H1 (cell line): Measurements from ENCODE around the gene FAM149A. TPM values are rescaled to one million over a fixed set of nuclear protein-coding genes. Genes with fewer than 3 reads are reported as not detected.

Source experiments
- CTCF ChIA-PET: fragments of 300-600 bp; sonication (Branson Sonifier 250); formaldehyde crosslinking; loops from one replicate; lab custom pipeline; 2021; ENCODE audit not compliant: partially characterized antibody; lab: Charles Lee
- POLR2A ChIA-PET: fragments of 300-600 bp; sonication (Branson Sonifier 250); formaldehyde crosslinking; loops from one replicate; lab custom pipeline; 2021; ENCODE audit warnings: inconsistent platforms; ENCODE audit not compliant: partially characterized antibody; lab: Charles Lee
- DNase-seq, 2 experiments: peaks; one replicate each; pipeline versions ENCODE4 v3.0.0 to v3.0.0-alpha.2; 2010 to 2022; ENCODE audit warnings: low spot score in 2 of 2, low read depth in 1 of 2, mixed read lengths in 1 of 2
- FAIRE-seq: peaks from 2 replicates; lab custom pipeline; 2011; peaks lifted over from hg19 to GRCh38; lab: Jason Lieb, UNC
- H2AFZ ChIP-seq: 2 replicates; pipeline ENCODE4 v1.8.1; 2012; ENCODE audit warnings: low read length, inconsistent platforms
- H2AK5ac ChIP-seq: 2 replicates; pipeline ENCODE4 v1.6.1; 2013; ENCODE audit warnings: low read depth, low read length
- H2BK120ac ChIP-seq: replicated peaks from 2 replicates; pipeline ENCODE3; 2013; ENCODE audit warnings: low read depth, low read length, inconsistent platforms
- H2BK12ac ChIP-seq: 2 replicates; pipeline ENCODE4 v1.6.1; 2013; ENCODE audit warnings: low read depth, low read length
- H2BK15ac ChIP-seq: 2 replicates; pipeline ENCODE4 v1.6.1; 2013; ENCODE audit warnings: low read length
- H2BK20ac ChIP-seq: 2 replicates; pipeline ENCODE4 v1.6.1; 2013; ENCODE audit warnings: low read length
- H2BK5ac ChIP-seq: 2 replicates; pipeline ENCODE4 v1.6.1; 2013; ENCODE audit warnings: low read depth, low read length
- H3K14ac ChIP-seq: 2 replicates; pipeline ENCODE4 v1.6.1; 2013; ENCODE audit warnings: inconsistent platforms; ENCODE audit not compliant: insufficient read length
- H3K18ac ChIP-seq: 2 replicates; pipeline ENCODE4 v1.6.1; 2013; ENCODE audit warnings: low read length; ENCODE audit errors: extremely low read depth
- H3K23ac ChIP-seq: 2 replicates; pipeline ENCODE4 v1.6.1; 2013; ENCODE audit warnings: inconsistent platforms; ENCODE audit not compliant: insufficient read length
- H3K23me2 ChIP-seq: 2 replicates; pipeline ENCODE4 v1.6.1; 2013; ENCODE audit warnings: low read depth, low read length
- H3K27ac ChIP-seq: 2 replicates; pipeline ENCODE4 v1.6.1; 2011; ENCODE audit warnings: low read depth, low read length, inconsistent platforms
- H3K27me3 ChIP-seq, 4 experiments: replicated peaks in 1 of 4; 1 replicate in 1 of 4; 2 replicates in 3 of 4; pipeline versions ENCODE4 v1.6.1 to v1.8.1; 2011 to 2013; ENCODE audit warnings: low read length in 3 of 4, mild to moderate bottlenecking in 3 of 4, inconsistent platforms in 2 of 4, mixed read lengths in 2 of 4, moderate library complexity in 1 of 4; ENCODE audit not compliant: control insufficient read depth in 3 of 4, insufficient read depth in 3 of 4; ENCODE audit errors: extremely low read depth in 1 of 4
- H3K36me3 ChIP-seq, 4 experiments: 2 replicates each; pipeline versions ENCODE4 v1.6.1 to v1.8.1; 2011 to 2013; ENCODE audit warnings: mild to moderate bottlenecking in 4 of 4, low read length in 3 of 4, moderate library complexity in 2 of 4, control low read depth in 1 of 4, inconsistent platforms in 1 of 4; ENCODE audit not compliant: insufficient read depth in 4 of 4, control insufficient read depth in 2 of 4
- H3K4ac ChIP-seq: replicated peaks from 2 replicates; pipeline ENCODE3; 2013; ENCODE audit warnings: low read length, low read depth, mixed read lengths, inconsistent platforms; ENCODE audit not compliant: insufficient read length
- H3K4me1 ChIP-seq, 4 experiments: replicated peaks in 1 of 4; 1 replicate in 1 of 4; 2 replicates in 3 of 4; pipeline versions ENCODE4 v1.6.1 to v1.8.1; 2011 to 2013; ENCODE audit warnings: low read length in 3 of 4, inconsistent platforms in 2 of 4, mixed read lengths in 1 of 4; ENCODE audit not compliant: insufficient read depth in 4 of 4, control insufficient read depth in 3 of 4
- H3K4me2 ChIP-seq, 2 experiments: 2 replicates each; pipeline versions ENCODE4 v1.6.1 to v1.8.1; 2011 to 2013; ENCODE audit warnings: low read depth in 2 of 2, low read length in 2 of 2, control low read depth in 1 of 2, inconsistent platforms in 1 of 2, mild to moderate bottlenecking in 1 of 2; ENCODE audit not compliant: insufficient read depth in 1 of 2
- H3K4me3 ChIP-seq, 4 experiments: fragments of 200-600, 300-600 bp in 1 of 4; sonication (generic), shearing (Covaris generic), sonication (Bioruptor Twin) in 1 of 4; 2 replicates each; pipeline versions ENCODE4 v1.5.1 to v1.8.1; 2011 to 2016; ENCODE audit warnings: low read length in 4 of 4, low read depth in 3 of 4, control low read depth in 2 of 4, inconsistent platforms in 2 of 4, mild to moderate bottlenecking in 2 of 4, mixed read lengths in 1 of 4, moderate library complexity in 1 of 4; ENCODE audit not compliant: insufficient read depth in 2 of 4; ENCODE audit errors: extremely low read depth in 1 of 4
- H3K56ac ChIP-seq: replicated peaks from 2 replicates; pipeline ENCODE3; 2013; ENCODE audit warnings: low read depth, mild to moderate bottlenecking, mixed read lengths, low read length, inconsistent platforms; ENCODE audit not compliant: insufficient read length
- H3K79me1 ChIP-seq: 2 replicates; pipeline ENCODE4 v1.6.1; 2013; ENCODE audit warnings: low read depth, low read length, control low read depth
- H3K79me2 ChIP-seq, 2 experiments: 2 replicates each; pipeline versions ENCODE4 v1.6.1 to v1.8.1; 2012 to 2013; ENCODE audit warnings: low read length in 2 of 2, mild to moderate bottlenecking in 2 of 2, inconsistent platforms in 1 of 2; ENCODE audit not compliant: insufficient read depth in 2 of 2, control insufficient read depth in 1 of 2
- H3K9ac ChIP-seq, 4 experiments: replicated peaks in 1 of 4; 1 replicate in 1 of 4; 2 replicates in 3 of 4; pipeline versions ENCODE4 v1.6.1 to v1.8.1; 2011 to 2013; ENCODE audit warnings: low read depth in 3 of 4, low read length in 3 of 4, control low read depth in 2 of 4, mild to moderate bottlenecking in 2 of 4, moderate library complexity in 2 of 4, inconsistent platforms in 1 of 4; ENCODE audit errors: extremely low read depth in 1 of 4
- H3K9me3 ChIP-seq, 2 experiments: 2 replicates each; pipeline versions ENCODE4 v1.6.1 to v1.8.1; 2012 to 2013; ENCODE audit warnings: mild to moderate bottlenecking in 2 of 2, moderate library complexity in 2 of 2, control low read depth in 1 of 2, inconsistent platforms in 1 of 2, low read depth in 1 of 2, low read length in 1 of 2, mixed read lengths in 1 of 2; ENCODE audit not compliant: insufficient read depth in 2 of 2
- H4K20me1 ChIP-seq, 2 experiments: replicated peaks in 1 of 2; 2 replicates each; pipeline versions ENCODE3 to v1.8.1; 2011 to 2013; ENCODE audit warnings: inconsistent platforms in 2 of 2, low read length in 2 of 2, mild to moderate bottlenecking in 1 of 2; ENCODE audit not compliant: insufficient read depth in 2 of 2, control insufficient read depth in 1 of 2
- H4K5ac ChIP-seq: 2 replicates; pipeline ENCODE4 v1.6.1; 2013; ENCODE audit warnings: low read length, low read depth, mixed read lengths, inconsistent platforms; ENCODE audit not compliant: insufficient read length
- H4K8ac ChIP-seq: 2 replicates; pipeline ENCODE4 v1.8.0; 2013; ENCODE audit warnings: mild to moderate bottlenecking, moderate library complexity, low read length, inconsistent platforms; ENCODE audit not compliant: insufficient read depth; ENCODE audit errors: extremely low read depth
- H4K91ac ChIP-seq: replicated peaks from 2 replicates; pipeline ENCODE3; 2013; ENCODE audit warnings: low read length, mixed read lengths, inconsistent platforms; ENCODE audit not compliant: insufficient read length
- ATF3 ChIP-seq: IDR thresholded peaks from 2 replicates; pipeline ENCODE4 v1.6.1; 2011; ENCODE audit warnings: low read depth, mild to moderate bottlenecking, low read length; ENCODE audit not compliant: insufficient read depth
- CREB1 ChIP-seq: IDR thresholded peaks from 2 replicates; pipeline ENCODE4 v1.6.1; 2012; ENCODE audit warnings: inconsistent platforms
- HDAC6 ChIP-seq: IDR thresholded peaks from one replicate; pipeline ENCODE4 v1.7.1; 2012; ENCODE audit warnings: low read depth, mild to moderate bottlenecking, inconsistent platforms, low read length, moderate library complexity
- PHF8 ChIP-seq: fragments of 200-600 bp; sonication (generic); conservative IDR thresholded peaks from 2 replicates; pipeline ENCODE4 v1.7.1; 2012; ENCODE audit warnings: low read depth, mild to moderate bottlenecking, inconsistent platforms, low read length, moderate library complexity
- SIN3A ChIP-seq, 2 experiments: IDR thresholded peaks in 1 of 2; conservative IDR thresholded peaks in 1 of 2; 2 replicates each; pipeline ENCODE4 v1.6.1; 2011 to 2012; ENCODE audit warnings: low read length in 2 of 2, improper control_type of control experiment in 1 of 2, low read depth in 1 of 2, mild to moderate bottlenecking in 1 of 2
- WGBS, 2 experiments: shearing (Covaris generic) in 1 of 2; methylation state at CpG; one replicate each; pipeline versions ENCODE4 v1.1.6 to v1.1.7; 2013 to 2015; ENCODE audit warnings: low lambda C conversion rate in 2 of 2, mixed read lengths in 2 of 2, inconsistent platforms in 1 of 2, low coverage in 1 of 2, missing lambda C conversion rate in 1 of 2; ENCODE audit not compliant: insufficient replicate concordance in 2 of 2, insufficient coverage in 1 of 2, insufficient read length in 1 of 2; ENCODE audit errors: extremely low coverage in 1 of 2, missing lambda C conversion rate in 1 of 2; 5-methylcytosine and 5-hydroxymethylcytosine counted together
- polyA plus RNA-seq, 7 experiments: library from polyadenylated mRNA; depleted of rRNA in 3 of 7; stranded (reverse) in 5 of 7; unstranded in 2 of 7; fragments of >200 nt in 5 of 7; fragments of 200-250 nt in 2 of 7; gene quantifications; 1 replicate in 5 of 7; 2 replicates in 1 of 7; 4 replicates in 1 of 7; pipeline versions ENCODE4 v1.2.1 to v1.2.3, GENCODE V29; 2011 to 2013; ENCODE audit warnings: missing spikeins in 2 of 7, mixed read lengths in 2 of 7
- total RNA-seq: library from RNA; stranded (reverse); fragmentation: NEBNext Ultra II Directional; extraction: Animal tissue kit (Norgen Biotek cat#: 25700); gene quantifications from 2 replicates; pipeline ENCODE4 v1.2.1, GENCODE V29; 2021

The FAM149A gene
- total and polyA plus RNA-seq, 2 of the 8 experiments (the other 6 are each of a cell fraction or from before 2014, with no cell fraction given): 6.1 to 8.5 TPM

GRCh38 chr4:186150926-186151325, 46.4 kb downstream of the FAM149A start:
- Histone ChIP-seq H3K9me3 (no peaks in the 10 kb centered on the region; a peak in 1 of 4 replicates), H4K91ac (peak overlapping the region; percentile 76), H3K79me2 (no peaks in the 10 kb centered on the region), H2BK20ac (no peak overlapping the region), H4K20me1 (no peaks in the 10 kb centered on the region), H2BK12ac (0 out of 2 replicates have a peak overlapping the region, but pooled peaks have one; percentile 23), H3K4me2 (no peak overlapping the region), H3K14ac (no peak overlapping the region), H3K27me3 (peaks cover under 1 to 9% (median 5%) of the 10 kb centered on the region in 4 experiments), H3K23me2 (no peaks in the 10 kb centered on the region), H2BK5ac (no peak overlapping the region), H4K8ac (no peak overlapping the region), H3K79me1 (no peaks in the 10 kb centered on the region), H3K9ac (no peak overlapping the region), H3K27ac (no peak overlapping the region), H3K23ac (no peak overlapping the region), H3K18ac (no peak overlapping the region), H3K4ac (no peak overlapping the region), H2BK120ac (no peak overlapping the region), H2BK15ac (0 out of 2 replicates have a peak overlapping the region, but pooled peaks have one; percentile 16), H3K36me3 (no peaks in the 10 kb centered on the region), H3K56ac (no peak overlapping the region), H4K5ac (no peak overlapping the region), H2AK5ac (no peak overlapping the region), H3K4me1 (peaks cover 1 to 6% (median 4%) of the 10 kb centered on the region in 4 experiments; a peak in 5 of 7 replicates), H3K4me3 (no peak overlapping the region), H2AFZ (no peak overlapping the region)
- FAIRE-seq (no peak), DNase-seq (no peak)
- TF ChIP-seq CREB1 (no peak), PHF8 (no peak), ATF3 (no peak), SIN3A (conservative IDR thresholded peaks at IDR 0.05 in 1 of 2, IDR thresholded peaks at IDR 0.05 in 1 of 2; ENCODE audit: low read depth in 1 of 2, low read length in 2 of 2) (no peak), HDAC6 (no peak)
- WGBS, 2 experiments: 94% methylated on average over 13 of the region's 13 CpGs; no CpG with 5 or more reads in 1 of the 2 experiments
- ChIA-PET CTCF (interaction anchor here (1.2 to 2.3 kb wide), 7 partner anchors 13 to 130 kb away, joined by 3 to 12 read pairs (median 4); no protein-coding TSS in a partner anchor), POLR2A (no interaction called here)
